Fibroblast of lung (primary cell): Measurements from ENCODE around the gene RBM33. TPM values are rescaled to one million over a fixed set of nuclear protein-coding genes. Genes with fewer than 3 reads are reported as not detected.

Source experiments
- DNase-seq, 2 donors: peaks; one replicate each; pipeline versions ENCODE4 v3.0.0 to v3.0.0-alpha.2; 2010; ENCODE audit warnings: low read depth in 2 of 2
- H2AFZ ChIP-seq: 2 replicates; pipeline ENCODE4 v1.5.1; 2012; ENCODE audit warnings: low read length, control low read depth, inconsistent platforms
- H3K27ac ChIP-seq: 2 replicates; pipeline ENCODE4 v1.5.1; 2011; ENCODE audit warnings: low read length, control low read depth; ENCODE audit not compliant: insufficient read depth
- H3K27me3 ChIP-seq: 2 replicates; pipeline ENCODE4 v1.5.1; 2011; ENCODE audit warnings: mild to moderate bottlenecking, low read length; ENCODE audit not compliant: control insufficient read depth, insufficient read depth
- H3K36me3 ChIP-seq: 2 replicates; pipeline ENCODE4 v1.5.1; 2011; ENCODE audit warnings: low read length; ENCODE audit not compliant: control insufficient read depth, insufficient read depth
- H3K4me1 ChIP-seq: 2 replicates; pipeline ENCODE4 v1.5.1; 2011; ENCODE audit warnings: low read length; ENCODE audit not compliant: control insufficient read depth, insufficient read depth; ENCODE audit errors: extremely low read depth
- H3K4me2 ChIP-seq: 2 replicates; pipeline ENCODE4 v1.5.1; 2011; ENCODE audit warnings: low read length, control low read depth; ENCODE audit not compliant: insufficient read depth; ENCODE audit errors: extremely low read depth
- H3K4me3 ChIP-seq, 4 experiments: fragments of 200-600 bp in 1 of 4; sonication (generic) in 1 of 4; replicated peaks in 1 of 4; 2 replicates each; pipeline ENCODE4 v1.5.1; 2011 to 2016; ENCODE audit warnings: low read length in 4 of 4, low read depth in 3 of 4, mild to moderate bottlenecking in 3 of 4, control low read depth in 2 of 4, inconsistent platforms in 1 of 4, mixed read lengths in 1 of 4; ENCODE audit not compliant: insufficient read depth in 1 of 4; ENCODE audit errors: control extremely low read depth in 1 of 4
- H3K79me2 ChIP-seq: 2 replicates; pipeline ENCODE4 v1.5.1; 2012; ENCODE audit warnings: mild to moderate bottlenecking, low read length, inconsistent platforms; ENCODE audit not compliant: control insufficient read depth, insufficient read depth
- H3K9ac ChIP-seq: 2 replicates; pipeline ENCODE4 v1.5.1; 2011; ENCODE audit warnings: mild to moderate bottlenecking, low read length, control low read depth; ENCODE audit not compliant: insufficient read depth
- H3K9me3 ChIP-seq: 2 replicates; pipeline ENCODE4 v1.5.1; 2012; ENCODE audit warnings: low read depth, low read length; ENCODE audit not compliant: control insufficient read depth, insufficient read depth
- H4K20me1 ChIP-seq: 2 replicates; pipeline ENCODE4 v1.5.1; 2011; ENCODE audit warnings: low read length; ENCODE audit not compliant: control insufficient read depth, insufficient read depth; ENCODE audit errors: extremely low read depth
- EZH2 ChIP-seq: IDR thresholded peaks from 2 replicates; pipeline ENCODE4 v1.5.1; 2012; ENCODE audit warnings: low read length, control low read depth, mild to moderate bottlenecking; ENCODE audit errors: missing control alignments
- polyA plus RNA-seq, 2 donors: library from polyadenylated mRNA; depleted of rRNA in 1 of 2; stranded (reverse) in 1 of 2; unstranded in 1 of 2; fragments of >200 nt; gene quantifications; 2 replicates each; pipeline ENCODE4 v1.2.1, GENCODE V29; 2011 to 2012; ENCODE audit warnings: missing spikeins in 1 of 2
- total RNA-seq: library from RNA; depleted of rRNA; stranded (reverse); fragments of >200 nt; gene quantifications from 2 replicates; pipeline ENCODE4 v1.2.1, GENCODE V29; 2014
- TF ChIP-seq, protein P1 (sequence below), 2 donors: IDR thresholded peaks in 1 of 2; conservative IDR thresholded peaks in 1 of 2; 1 replicate in 1 of 2; 2 replicates in 1 of 2; pipeline ENCODE4 v1.5.1; 2011 to 2012; ENCODE audit warnings: low read length in 2 of 2, control low read depth in 1 of 2, inconsistent platforms in 1 of 2, low read depth in 1 of 2, mild to moderate bottlenecking in 1 of 2

Gene RBM33
- total and polyA plus RNA-seq, 2 donors (not counting 1 experiment from before 2014, with no cell fraction given): 6.9 to 33.2 TPM

DNA sequence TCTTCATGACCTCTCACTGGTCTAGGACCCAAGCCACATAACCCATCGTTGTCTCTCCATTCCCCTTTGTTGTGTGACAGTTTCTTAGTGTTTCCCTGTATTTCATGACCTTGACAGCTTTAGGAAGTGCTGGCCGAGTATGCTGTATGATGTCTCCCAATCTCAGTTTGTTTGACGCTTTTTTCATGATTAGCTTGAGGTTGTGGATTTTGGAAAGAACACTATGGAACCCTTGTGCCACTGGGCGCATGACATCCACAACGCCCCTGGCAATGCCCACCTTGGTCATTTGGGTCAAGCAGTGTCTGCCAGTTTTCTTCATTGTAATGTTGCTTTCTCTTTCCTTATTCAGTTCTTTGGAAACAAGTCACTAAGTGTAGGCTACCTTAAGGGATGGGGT lies 52.3 kb downstream of the RBM33 start:
- Histone ChIP-seq H4K20me1 (peaks cover 2% of the 10 kb centered on the region), H3K9ac (no peak overlapping the region), H3K27me3 (no peaks in the 10 kb centered on the region), H3K36me3 (peaks cover 2% of the 10 kb centered on the region), H3K9me3 (no peaks in the 10 kb centered on the region), H3K4me3 (no peak overlapping the region), H3K79me2 (peaks cover 55% of the 10 kb centered on the region), H3K4me1 (no peaks in the 10 kb centered on the region), H3K4me2 (no peak overlapping the region), H2AFZ (no peak overlapping the region), H3K27ac (no peak overlapping the region)
- no peak for DNase-seq
- TF ChIP-seq, protein P1, sequence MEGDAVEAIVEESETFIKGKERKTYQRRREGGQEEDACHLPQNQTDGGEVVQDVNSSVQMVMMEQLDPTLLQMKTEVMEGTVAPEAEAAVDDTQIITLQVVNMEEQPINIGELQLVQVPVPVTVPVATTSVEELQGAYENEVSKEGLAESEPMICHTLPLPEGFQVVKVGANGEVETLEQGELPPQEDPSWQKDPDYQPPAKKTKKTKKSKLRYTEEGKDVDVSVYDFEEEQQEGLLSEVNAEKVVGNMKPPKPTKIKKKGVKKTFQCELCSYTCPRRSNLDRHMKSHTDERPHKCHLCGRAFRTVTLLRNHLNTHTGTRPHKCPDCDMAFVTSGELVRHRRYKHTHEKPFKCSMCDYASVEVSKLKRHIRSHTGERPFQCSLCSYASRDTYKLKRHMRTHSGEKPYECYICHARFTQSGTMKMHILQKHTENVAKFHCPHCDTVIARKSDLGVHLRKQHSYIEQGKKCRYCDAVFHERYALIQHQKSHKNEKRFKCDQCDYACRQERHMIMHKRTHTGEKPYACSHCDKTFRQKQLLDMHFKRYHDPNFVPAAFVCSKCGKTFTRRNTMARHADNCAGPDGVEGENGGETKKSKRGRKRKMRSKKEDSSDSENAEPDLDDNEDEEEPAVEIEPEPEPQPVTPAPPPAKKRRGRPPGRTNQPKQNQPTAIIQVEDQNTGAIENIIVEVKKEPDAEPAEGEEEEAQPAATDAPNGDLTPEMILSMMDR (conservative IDR thresholded peaks at IDR 0.05 in 1 of 2, IDR thresholded peaks at IDR 0.05 in 1 of 2; ENCODE audit: low read depth in 1 of 2, low read length in 2 of 2): no peak
- TF ChIP-seq EZH2: no peak

DNA sequence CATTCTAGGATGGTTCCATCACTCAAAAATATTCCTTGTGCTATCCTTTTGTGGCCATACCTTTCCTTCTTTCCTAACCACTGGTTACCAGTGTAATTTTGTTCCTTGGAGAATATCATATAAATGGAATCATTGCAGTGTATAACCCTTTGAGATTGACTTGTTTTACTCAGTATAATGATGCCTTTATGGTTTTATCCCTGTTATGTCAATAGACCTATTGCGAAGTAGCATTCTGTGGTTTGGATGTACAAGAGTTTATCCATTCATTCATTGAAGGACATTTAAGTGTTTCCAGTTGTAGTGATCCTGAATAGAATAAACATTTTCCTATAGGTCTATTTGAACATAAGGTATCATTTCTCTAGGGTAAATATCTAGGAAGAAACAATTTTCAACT lies 54.2 kb downstream of the RBM33 start:
- no peak overlapping the region for H3K4me3 ChIP-seq
- TF ChIP-seq, protein P1 (conservative IDR thresholded peaks at IDR 0.05 in 1 of 2, IDR thresholded peaks at IDR 0.05 in 1 of 2; ENCODE audit: low read depth in 1 of 2, low read length in 2 of 2): no peak
- TF ChIP-seq EZH2: no peak
- peaks cover 46% of the 10 kb centered on the region for H3K79me2 ChIP-seq
- H3K9ac ChIP-seq: no peak overlapping the region
- H2AFZ ChIP-seq: no peak overlapping the region
- no peaks in the 10 kb centered on the region for H3K27me3 ChIP-seq
- no peaks in the 10 kb centered on the region for H3K9me3 ChIP-seq
- H3K36me3 ChIP-seq: peaks cover 2% of the 10 kb centered on the region
- no peak overlapping the region for H3K27ac ChIP-seq
- H3K4me2 ChIP-seq: no peak overlapping the region
- DNase-seq: no peak
- H3K4me1 ChIP-seq: no peaks in the 10 kb centered on the region
- peaks cover 2% of the 10 kb centered on the region for H4K20me1 ChIP-seq

- H3K27ac ChIP-seq: no peak overlapping the region
- H3K79me2 ChIP-seq: peaks cover 43% of the 10 kb centered on the region
- H3K4me3 ChIP-seq: no peak overlapping the region
- no peak for TF ChIP-seq EZH2
- TF ChIP-seq, protein P1 (conservative IDR thresholded peaks at IDR 0.05 in 1 of 2, IDR thresholded peaks at IDR 0.05 in 1 of 2; ENCODE audit: low read depth in 1 of 2, low read length in 2 of 2): no peak
- peaks cover 2% of the 10 kb centered on the region for H3K36me3 ChIP-seq
- H3K4me1 ChIP-seq: no peaks in the 10 kb centered on the region
- H3K9me3 ChIP-seq: no peaks in the 10 kb centered on the region
- H3K4me2 ChIP-seq: no peak overlapping the region
- H2AFZ ChIP-seq: no peak overlapping the region
- H3K27me3 ChIP-seq: no peaks in the 10 kb centered on the region
- no peak for DNase-seq
- H3K9ac ChIP-seq: no peak overlapping the region
- peaks cover 2% of the 10 kb centered on the region for H4K20me1 ChIP-seq
Measured at GRCh38 chr7:155699180-155699579, 54.7 kb downstream of the RBM33 start.
